GM18909 (cell line): Measurements from ENCODE around the gene FBXL13.
"Not testable (repeated sequence)": the region's sequence is repeated elsewhere in the genome, so short reads cannot be mapped to it uniquely, and the experiment has no call there.

Source experiments
- ATAC-seq: cut with Tn5 transposase; IDR thresholded peaks from one replicate; pipeline ENCODE4 v1.9.1; 2021; ENCODE audit warnings: mild to moderate bottlenecking; ENCODE audit not compliant: unreplicated experiment, poor library complexity

Gene FBXL13

DNA sequence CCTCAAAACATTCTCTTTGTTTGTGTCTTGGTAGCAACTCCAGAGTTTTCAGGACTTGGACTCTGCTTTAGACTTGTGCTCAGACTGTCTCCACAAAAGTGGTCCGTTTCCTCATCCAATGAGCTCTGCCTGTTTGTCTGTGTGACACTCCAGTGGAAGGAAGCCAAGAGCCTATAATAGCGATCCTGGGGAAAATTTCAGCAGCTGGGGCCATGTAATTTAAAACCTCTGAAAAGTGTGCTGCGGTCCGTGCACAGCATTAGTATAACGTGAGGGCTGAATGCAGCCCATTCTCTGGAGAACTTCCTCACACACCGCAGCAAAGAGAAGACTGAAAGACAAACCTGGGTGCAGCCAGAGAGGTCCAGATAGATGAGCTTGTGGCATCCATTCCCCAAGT is 161.9 kb downstream of the FBXL13 start, which contains the start of gene LRRC17:
Gene LRRC17 (plus strand): TSS at position 259 of the 400 bp plus-strand sequence. CDS start 20,914 bp downstream, outside the sequence.
- ATAC-seq, result no peak

- ATAC-seq, result no peak
Observed at GRCh38 chr7:102908676-102909075, 165.9 kb downstream of the FBXL13 start.

- not testable (repeated sequence) for ATAC-seq
Observed at GRCh38 chr7:102903576-102903975, 171.0 kb downstream of the FBXL13 start.

DNA sequence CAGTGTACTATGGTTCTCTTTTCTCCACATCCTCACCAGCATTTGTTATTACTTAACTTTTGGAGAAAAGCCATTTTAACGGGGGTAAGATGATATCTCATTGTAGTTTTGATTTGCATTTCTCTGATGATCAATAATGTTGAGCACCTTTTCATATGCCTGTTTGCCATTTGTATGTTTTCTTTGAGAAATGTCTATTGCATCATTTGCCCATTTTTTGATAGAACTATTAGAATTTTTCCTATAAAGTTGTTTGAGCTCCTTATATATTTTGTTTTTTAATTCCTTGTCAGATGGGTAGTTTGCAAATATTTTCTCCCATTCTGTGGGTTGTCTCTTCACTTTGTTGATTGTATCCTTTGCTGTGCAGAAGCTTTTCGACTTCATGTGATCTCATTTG is 172.5 kb downstream of the FBXL13 start:
- not testable (repeated sequence) for ATAC-seq

GRCh38 chr7:102898532-102898859 is 176.1 kb downstream of the FBXL13 start:
- no peak for ATAC-seq

DNA sequence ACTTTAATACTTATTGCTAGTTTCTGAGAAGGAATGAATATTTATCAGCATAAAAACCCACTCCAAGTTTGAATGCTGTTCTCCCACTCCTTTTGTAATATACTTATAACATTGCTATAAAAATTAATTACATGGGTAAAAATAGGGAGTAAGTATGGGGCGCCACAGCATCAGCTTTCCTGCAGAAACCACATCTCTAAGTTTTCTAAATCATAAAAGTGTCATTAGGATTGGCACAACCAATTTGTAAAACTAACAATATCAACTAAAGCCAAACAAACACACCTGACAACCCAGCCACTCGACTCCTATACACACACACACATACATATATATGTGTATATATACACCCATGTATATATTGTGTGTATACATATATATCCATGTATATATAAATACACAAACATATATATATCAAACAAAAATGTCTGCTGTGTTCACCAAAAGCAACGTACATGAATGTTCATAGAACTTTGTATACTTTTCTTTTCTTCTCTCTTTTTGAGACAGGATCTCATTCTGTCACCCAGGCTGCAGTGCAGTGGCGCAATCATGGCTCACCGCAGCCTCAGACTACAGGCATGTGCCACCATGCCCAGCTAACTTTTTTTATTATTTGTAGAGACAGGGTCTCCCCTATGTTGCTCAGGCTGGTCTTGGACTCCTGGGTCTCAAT is 176.6 kb downstream of the FBXL13 start:
- ATAC-seq, result no peak

- ATAC-seq, result no peak
Observed at GRCh38 chr7:102897211-102897631, 177.4 kb downstream of the FBXL13 start.

DNA sequence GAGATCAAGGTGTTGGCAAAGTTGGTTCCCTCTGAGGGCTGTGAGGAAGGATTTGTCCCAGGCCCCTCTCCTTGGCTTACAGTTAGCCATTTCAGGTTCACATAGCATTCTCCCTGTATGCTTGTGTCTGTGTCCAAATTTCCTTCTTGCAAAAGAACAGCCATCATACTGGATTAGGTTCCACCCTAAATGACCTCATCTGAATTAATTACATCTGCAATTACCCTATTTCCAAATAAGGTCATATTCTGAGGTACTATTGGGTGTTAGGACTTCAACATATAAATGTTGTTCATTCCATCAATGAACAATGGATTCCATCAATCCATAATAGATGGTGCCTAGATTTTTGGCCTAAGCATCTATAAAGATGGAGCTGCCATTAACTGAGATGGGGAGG is 178.0 kb downstream of the FBXL13 start:
- no peak for ATAC-seq

DNA sequence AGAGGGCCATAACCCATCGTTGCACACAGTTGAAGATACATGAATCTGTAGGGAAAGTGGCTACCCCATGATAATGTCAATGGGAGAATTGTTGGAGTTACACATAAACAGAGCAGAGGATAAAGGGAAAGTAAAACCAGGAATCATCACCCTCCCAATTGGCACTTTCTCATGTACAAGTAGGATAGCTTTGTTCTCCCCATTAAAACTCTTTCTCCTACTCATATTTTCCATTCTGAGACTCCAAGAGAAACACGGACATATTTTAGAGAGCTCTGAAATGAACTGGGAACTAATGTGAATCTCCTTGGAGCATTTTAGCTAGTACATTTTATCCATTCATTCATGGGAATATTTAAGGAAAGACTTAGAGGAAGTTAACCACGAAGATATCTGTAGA is 179.0 kb downstream of the FBXL13 start:
- no peak for ATAC-seq

DNA sequence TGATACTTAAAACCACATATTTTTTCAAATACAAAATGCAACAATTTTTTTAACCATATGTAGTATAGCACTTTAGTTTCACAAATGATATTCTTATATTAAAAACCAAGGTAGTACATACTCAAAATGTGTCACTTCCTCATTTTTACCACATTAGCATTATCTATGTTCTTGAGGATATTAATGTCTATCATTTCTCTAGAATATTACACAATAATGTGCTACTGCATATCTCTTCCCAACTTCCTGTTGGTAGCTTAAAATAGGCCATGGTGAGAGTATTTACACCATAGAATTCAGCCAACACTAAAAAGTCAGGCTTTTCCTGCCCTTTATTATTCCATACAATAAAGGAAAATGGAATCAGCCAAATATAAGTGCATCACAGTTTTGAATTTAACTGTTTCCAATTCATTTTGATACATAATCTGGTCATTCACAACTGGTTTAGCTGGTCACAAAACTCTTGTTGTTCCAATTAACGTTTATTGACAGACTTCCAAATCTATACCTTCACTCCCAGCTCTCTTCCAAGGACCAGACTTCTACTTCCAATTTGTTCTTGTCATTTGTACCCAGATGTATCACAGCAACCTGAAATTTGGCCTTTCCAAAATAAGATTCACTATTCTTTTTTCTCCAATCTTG is 181.8 kb downstream of the FBXL13 start:
- no peak for ATAC-seq

DNA sequence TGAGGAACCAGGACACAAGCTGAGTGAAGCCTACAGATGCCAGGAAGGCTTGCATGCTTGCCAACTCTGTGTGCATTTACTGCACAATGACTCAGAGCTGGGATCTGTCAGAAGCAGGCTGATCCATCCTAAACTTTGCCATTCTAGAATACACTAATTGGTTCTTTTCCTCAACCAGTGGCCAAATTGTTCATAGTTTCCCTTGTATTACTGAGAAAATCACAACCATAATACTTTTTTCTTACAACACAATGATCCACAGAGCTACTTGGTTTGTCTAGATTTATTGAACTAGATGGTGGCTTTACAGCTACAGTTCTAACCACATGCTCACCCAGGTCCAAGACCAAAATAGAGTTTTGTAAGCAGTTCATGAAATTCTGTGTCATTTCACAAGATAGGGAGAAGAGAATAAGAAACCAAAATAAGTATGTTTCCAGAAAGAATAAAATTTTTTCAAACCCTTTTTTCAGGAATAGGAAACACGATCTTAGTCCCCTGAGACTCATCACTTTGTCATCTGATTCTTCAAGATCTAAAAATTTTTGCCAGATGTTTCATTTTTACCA is 182.8 kb downstream of the FBXL13 start:
- no peak for ATAC-seq

- ATAC-seq, result no peak
Observed at GRCh38 chr7:102890971-102891692, 183.5 kb downstream of the FBXL13 start.

DNA sequence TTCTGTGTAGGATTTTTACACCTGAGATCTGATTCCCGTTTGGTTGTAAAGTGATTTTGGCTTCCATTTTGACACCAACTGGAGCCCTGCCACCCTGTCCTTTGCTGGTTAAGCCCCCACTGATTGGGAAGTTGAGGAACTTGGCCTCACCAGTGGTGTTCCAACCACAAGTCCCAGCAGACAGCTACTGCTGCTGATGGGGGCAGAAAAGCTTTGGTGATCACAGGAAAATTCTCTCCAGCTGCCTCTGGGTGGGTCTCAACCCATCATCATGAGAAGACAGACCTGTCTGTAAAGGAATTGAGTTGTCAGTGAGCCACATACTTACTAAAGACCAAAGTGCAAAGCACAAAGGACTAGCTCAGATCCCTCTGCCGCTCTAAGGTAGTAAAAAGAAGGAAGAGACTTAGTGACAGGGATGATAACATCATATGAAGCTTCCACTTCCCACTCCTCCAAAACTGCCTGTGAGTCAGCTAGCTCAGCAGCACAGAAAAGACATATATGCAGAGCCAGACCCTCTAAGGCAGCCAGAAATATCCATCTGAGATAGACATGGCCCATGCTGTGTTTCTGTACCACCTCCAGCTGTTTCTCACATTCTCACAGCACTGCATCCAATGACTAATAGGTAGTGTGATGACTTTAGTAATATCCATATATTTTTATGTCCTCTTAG is 184.2 kb downstream of the FBXL13 start:
- ATAC-seq, result no peak

- no peak for ATAC-seq
Observed at GRCh38 chr7:102889851-102890250, 184.7 kb downstream of the FBXL13 start.

DNA sequence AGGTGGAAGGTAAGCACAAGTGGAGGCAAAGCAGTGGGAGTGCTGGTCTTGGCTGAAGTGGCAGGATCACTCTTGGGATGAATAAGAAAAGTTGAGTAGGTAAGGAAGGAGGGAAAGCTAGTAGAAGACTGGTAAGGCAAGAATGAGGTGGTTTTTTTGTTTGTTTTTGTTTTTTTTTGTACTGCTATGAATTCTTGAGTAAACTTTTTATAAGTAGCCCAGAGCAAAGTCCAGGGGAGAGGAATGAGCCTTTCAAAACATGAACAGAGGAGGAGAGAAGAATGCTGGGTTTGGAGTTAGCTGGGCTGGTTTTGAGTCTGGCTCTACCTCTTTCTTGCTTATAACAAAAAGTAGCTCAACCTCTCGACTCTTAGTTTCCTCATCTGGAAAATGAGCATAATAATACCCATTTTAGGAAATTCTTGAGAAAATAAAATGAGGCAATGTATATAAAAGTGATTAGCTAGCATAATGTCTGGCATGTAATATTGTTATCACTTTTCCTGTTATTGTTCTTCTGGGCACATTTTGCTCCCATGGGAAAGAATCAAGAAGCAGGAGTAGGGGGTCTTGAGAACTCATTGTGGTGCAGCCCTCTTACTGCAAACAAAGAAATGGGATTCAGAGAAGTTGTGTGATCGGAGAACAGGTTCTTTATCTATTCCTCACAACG is 185.9 kb downstream of the FBXL13 start:
- no peak for ATAC-seq

DNA sequence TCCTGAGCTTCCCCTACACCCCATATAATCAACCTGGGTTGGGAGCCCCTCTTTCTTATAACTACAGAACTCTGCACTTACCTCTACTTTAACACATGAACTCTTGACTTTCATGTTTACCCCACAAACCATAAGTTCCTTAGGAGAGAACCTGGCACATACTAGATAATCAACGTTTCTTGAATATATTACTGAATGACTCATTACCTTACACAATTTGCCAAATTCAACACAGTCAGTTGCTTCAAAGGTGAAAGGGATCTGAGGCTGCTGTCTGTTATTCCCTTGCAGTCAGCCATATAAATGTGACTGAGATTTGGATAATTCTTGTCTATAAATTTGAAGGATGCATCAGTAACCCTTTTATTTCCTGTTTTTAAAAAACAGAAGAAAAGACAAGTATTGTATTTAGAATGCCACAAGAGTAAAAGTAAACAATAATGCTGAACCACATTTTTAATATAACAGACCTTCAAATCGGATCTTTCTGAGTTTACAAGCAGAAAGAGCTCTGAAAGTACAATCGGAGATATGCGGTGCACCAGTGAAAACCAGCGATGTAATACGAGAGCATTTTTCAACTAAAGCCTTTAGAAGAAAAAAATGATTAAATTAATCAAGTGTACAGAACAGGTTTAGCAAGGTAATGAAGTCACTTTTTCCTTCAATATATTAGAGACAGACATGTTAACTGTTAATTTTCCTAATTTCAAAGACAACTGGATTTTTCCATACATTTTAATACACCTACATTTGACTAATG is 191.3 kb downstream of the FBXL13 start:
- ATAC-seq, result no peak

- no peak for ATAC-seq
Observed at GRCh38 chr7:102875700-102876295, 198.8 kb downstream of the FBXL13 start.

DNA sequence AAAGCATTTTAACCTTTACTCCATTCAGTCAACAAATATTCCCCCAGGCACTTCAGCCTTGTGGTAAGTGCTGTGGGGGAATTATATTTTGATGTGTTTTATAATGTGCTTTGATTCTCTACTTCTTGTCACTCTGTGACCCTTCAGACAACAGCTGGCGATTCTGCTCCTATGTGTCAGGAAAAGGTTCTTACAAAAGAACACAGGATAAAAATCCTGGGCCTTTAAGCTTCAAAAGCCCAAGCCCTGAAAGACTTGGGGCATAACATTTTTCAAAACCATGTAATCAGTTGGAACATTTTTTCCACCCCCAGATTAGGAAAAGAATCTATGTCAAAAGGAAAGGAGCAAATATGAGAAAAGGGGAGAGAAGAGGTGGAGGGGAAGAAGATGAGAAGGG is 199.6 kb downstream of the FBXL13 start:
- ATAC-seq, result no peak
